Neuron (in vitro differentiated cells): Measurements from ENCODE around the gene TBL2.
A peak's percentile ranks its signal among the peaks of the same experiment; 100 is the strongest.
"Not testable (repeated sequence)": the region's sequence is repeated elsewhere in the genome, so short reads cannot be mapped to it uniquely, and the experiment has no call there.

Experiments
- H2AFZ ChIP-seq: one replicate; pipeline ENCODE4 v1.6.1; 2013; ENCODE audit warnings: low read depth, mild to moderate bottlenecking, inconsistent platforms, low read length, moderate library complexity
- H3K27me3 ChIP-seq: one replicate; pipeline ENCODE4 v1.6.1; 2013; ENCODE audit warnings: low read length; ENCODE audit not compliant: insufficient read depth
- H3K36me3 ChIP-seq: one replicate; pipeline ENCODE4 v1.6.1; 2013; ENCODE audit warnings: low read length; ENCODE audit not compliant: insufficient read depth
- H3K4me1 ChIP-seq: one replicate; pipeline ENCODE4 v1.6.1; 2013; ENCODE audit warnings: low read length; ENCODE audit not compliant: insufficient read depth
- H3K4me3 ChIP-seq: 2 replicates; pipeline ENCODE4 v1.5.1; 2013; ENCODE audit warnings: mild to moderate bottlenecking, low read length, moderate library complexity
- H3K9me3 ChIP-seq: one replicate; pipeline ENCODE4 v1.6.1; 2013; ENCODE audit warnings: low read length

Gene TBL2

GRCh38 chr7:73572767-73573186 is 5.6 kb downstream of the TBL2 start:
- peaks cover 7% of the 10 kb centered on the region for H3K4me1 ChIP-seq
- H3K9me3 ChIP-seq: no peaks in the 10 kb centered on the region
- H3K4me3 ChIP-seq: no peak overlapping the region
- no peak overlapping the region for H2AFZ ChIP-seq
- H3K27me3 ChIP-seq: no peaks in the 10 kb centered on the region
- peaks cover 59% of the 10 kb centered on the region for H3K36me3 ChIP-seq

DNA sequence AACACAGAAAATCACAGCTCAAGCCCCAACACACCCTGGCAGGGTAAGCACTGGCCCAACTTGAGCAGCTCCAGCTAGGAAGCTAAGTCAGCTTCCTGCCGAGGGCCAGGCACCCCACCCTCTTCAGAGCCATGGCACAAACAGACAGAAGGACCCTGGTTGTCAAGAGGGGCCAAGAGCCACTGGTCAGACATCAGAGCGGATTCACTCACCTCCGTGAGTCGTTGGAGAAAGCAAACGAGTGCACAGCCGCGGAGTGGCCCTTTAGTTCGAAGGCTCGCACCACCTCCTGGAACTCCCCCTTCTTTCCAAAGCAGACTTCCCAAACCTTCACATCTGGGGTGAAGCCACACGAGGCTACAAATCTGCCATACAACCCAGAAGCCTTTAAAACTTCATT is 7.4 kb downstream of the TBL2 start:
- Histone ChIP-seq H3K36me3 (peaks cover 56% of the 10 kb centered on the region), H3K27me3 (no peaks in the 10 kb centered on the region), H3K4me3 (no peak overlapping the region), H3K4me1 (no peaks in the 10 kb centered on the region), H2AFZ (no peak overlapping the region), H3K9me3 (no peaks in the 10 kb centered on the region)

GRCh38 chr7:73570521-73570920 is 7.9 kb downstream of the TBL2 start:
- Histone ChIP-seq H2AFZ (no peak overlapping the region), H3K27me3 (no peaks in the 10 kb centered on the region), H3K4me3 (no peak overlapping the region), H3K4me1 (no peaks in the 10 kb centered on the region), H3K9me3 (no peaks in the 10 kb centered on the region), H3K36me3 (peaks cover 56% of the 10 kb centered on the region)

DNA sequence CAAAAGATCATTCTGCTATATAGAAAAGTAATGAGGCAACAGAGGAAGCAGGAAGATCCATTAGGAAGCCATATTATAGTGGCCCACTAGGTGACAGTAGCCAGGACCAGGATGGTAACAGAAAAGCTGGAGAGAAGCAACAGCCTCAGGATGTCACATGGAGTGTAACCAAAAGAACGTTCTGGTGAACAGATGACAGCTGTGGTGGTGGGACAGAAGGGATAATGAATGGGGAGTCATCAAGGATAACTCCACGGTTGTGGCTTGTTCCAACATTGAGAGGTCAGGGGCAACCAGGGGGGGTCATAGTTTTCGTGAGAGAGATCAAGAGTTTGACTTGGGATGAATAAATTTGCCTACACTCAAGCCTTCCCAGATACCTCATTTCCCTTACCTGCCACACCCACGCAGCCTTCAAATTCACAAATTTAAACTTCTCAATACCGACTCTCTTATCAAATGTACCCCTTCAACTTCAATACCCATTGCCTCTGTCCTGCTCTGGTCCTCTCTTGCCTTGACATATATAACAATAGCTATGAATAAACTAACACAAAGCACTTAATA is 9.3 kb downstream of the TBL2 start:
- H3K27me3 ChIP-seq: no peaks in the 10 kb centered on the region
- H3K36me3 ChIP-seq: peaks cover 48% of the 10 kb centered on the region
- H3K4me1 ChIP-seq: no peaks in the 10 kb centered on the region
- H3K9me3 ChIP-seq: no peaks in the 10 kb centered on the region
- no peak overlapping the region for H2AFZ ChIP-seq
- no peak overlapping the region for H3K4me3 ChIP-seq

GRCh38 chr7:73567846-73568685 is 10.3 kb downstream of the TBL2 start:
- Histone ChIP-seq H3K4me3 (no peak overlapping the region), H2AFZ (no peak overlapping the region), H3K9me3 (no peaks in the 10 kb centered on the region), H3K36me3 (peaks cover 37% of the 10 kb centered on the region), H3K4me1 (no peaks in the 10 kb centered on the region), H3K27me3 (no peaks in the 10 kb centered on the region)

- H3K27me3 ChIP-seq: no peaks in the 10 kb centered on the region
- no peak overlapping the region for H2AFZ ChIP-seq
- H3K9me3 ChIP-seq: no peaks in the 10 kb centered on the region
- no peaks in the 10 kb centered on the region for H3K4me1 ChIP-seq
- H3K4me3 ChIP-seq: no peak overlapping the region
- H3K36me3 ChIP-seq: peaks cover 28% of the 10 kb centered on the region
These were observed 11.2 kb downstream of the TBL2 start for GRCh38 chr7:73567140-73567539.

- not testable (repeated sequence) for H3K4me3 ChIP-seq, H3K4me1 ChIP-seq, H3K9me3 ChIP-seq, H2AFZ ChIP-seq, H3K27me3 ChIP-seq
- peaks cover 24% of the 10 kb centered on the region for H3K36me3 ChIP-seq
These were observed 11.9 kb downstream of the TBL2 start for GRCh38 chr7:73566431-73566830.

DNA sequence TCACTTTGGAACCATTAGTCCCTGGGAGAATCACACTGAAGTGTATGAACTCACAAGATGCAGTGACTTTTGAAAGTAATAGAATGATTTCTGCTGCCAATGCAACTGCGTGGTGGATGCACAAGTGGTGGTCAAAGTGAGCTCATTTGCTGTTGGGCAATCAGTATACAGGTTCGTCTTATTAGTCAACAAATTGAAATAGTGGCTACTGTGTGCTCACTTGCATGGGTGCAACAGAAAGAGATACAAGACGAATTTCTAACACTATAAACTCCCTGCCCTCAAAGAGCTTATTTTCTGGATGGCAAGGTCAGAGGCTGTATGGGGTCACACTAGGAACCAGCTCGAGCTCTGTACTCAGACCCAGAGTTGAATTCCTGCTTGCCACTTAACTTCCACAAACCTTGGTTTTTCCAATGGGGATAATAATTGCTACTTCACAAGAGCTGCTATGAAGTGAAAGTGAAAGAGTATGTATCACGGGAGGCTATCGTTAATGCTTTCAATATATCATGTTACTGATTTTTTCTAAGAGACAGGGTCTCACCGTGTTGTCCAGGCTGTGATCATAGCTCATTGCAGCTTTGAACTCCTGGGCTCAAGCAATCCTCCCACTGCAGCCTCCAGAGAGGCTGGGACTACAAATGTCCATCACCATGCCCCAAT is 12.6 kb downstream of the TBL2 start:
- no peaks in the 10 kb centered on the region for H3K27me3 ChIP-seq
- no peaks in the 10 kb centered on the region for H3K9me3 ChIP-seq
- H3K36me3 ChIP-seq: peaks cover 20% of the 10 kb centered on the region
- no peak overlapping the region for H2AFZ ChIP-seq
- H3K4me1 ChIP-seq: no peaks in the 10 kb centered on the region
- H3K4me3 ChIP-seq: no peak overlapping the region

DNA sequence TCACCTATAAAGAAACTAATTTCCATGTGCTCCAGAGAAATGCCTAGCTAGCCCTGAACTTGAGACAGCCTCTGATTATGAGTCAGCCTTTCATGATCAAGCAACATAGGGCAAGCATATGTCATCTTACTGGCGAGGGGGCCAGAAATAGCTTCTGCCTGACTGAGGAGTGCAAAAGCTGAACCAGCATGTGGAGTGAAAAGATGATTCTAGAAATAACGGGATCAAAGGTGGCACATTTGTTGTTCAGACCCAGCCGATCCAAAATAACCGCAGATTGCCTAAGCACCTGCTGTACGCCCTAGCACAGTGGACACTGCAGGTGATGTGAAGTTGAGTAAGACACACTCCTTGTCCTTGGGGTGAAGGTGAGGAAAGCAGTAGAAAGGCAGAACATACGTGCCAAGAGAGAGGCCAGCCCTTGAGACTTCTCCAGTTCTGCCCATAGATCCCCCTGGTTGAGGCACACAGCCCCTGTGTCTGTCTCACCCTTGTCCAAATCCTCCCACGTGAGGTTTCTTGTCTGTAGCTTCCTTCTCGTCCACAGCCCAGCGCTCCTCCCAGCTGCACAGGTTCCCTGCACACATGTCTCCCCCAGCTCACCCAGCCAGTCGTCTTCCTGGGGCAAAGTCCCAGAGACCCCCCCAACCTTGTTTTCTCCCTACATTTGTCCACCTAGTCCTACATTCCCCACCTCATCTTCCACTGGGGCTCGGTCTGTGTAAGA is 18.1 kb downstream of the TBL2 start:
- no peak overlapping the region for H3K4me3 ChIP-seq
- peaks cover 12% of the 10 kb centered on the region for H3K4me1 ChIP-seq
- no peaks in the 10 kb centered on the region for H3K27me3 ChIP-seq
- no peaks in the 10 kb centered on the region for H3K36me3 ChIP-seq
- no peaks in the 10 kb centered on the region for H3K9me3 ChIP-seq
- H2AFZ ChIP-seq: no peak overlapping the region

GRCh38 chr7:73557397-73558257 is 20.8 kb downstream of the TBL2 start, which contains the start of gene BCL7B:
Gene BCL7B, minus strand, starts transcription at chr7:73557690. Its CDS starts 112 bp downstream, at chr7:73557578.
- H3K4me1 ChIP-seq: peaks cover 12% of the 10 kb centered on the region
- H3K27me3 ChIP-seq: no peaks in the 10 kb centered on the region
- H3K4me3 ChIP-seq: peak within 1 kb of the TSS; percentile 66
- H2AFZ ChIP-seq: peak within 1 kb of the TSS; percentile 7
- H3K36me3 ChIP-seq: peaks cover 7% of the 10 kb centered on the region
- no peaks in the 10 kb centered on the region for H3K9me3 ChIP-seq

- Histone ChIP-seq H3K4me3 (peak overlapping the region; percentile 66), H3K27me3 (no peaks in the 10 kb centered on the region), H3K36me3 (peaks cover 9% of the 10 kb centered on the region), H2AFZ (peak overlapping the region; percentile 7), H3K9me3 (no peaks in the 10 kb centered on the region), H3K4me1 (peaks cover 12% of the 10 kb centered on the region)
These were observed 21.3 kb downstream of the TBL2 start for GRCh38 chr7:73557108-73557396.
